PFSK-1 (cell line): ENCODE results near the gene CLASP1.

Experiments used
- FOXP2 ChIP-seq: optimal IDR thresholded peaks from 2 replicates; pipeline ENCODE3; 2011; ENCODE audit warnings: borderline replicate concordance, control low read depth, inconsistent platforms; ENCODE audit not compliant: insufficient read depth; ENCODE audit errors: extremely low read length, extremely low read depth
- POLR2AphosphoS5 ChIP-seq: IDR thresholded peaks from 2 replicates; pipeline ENCODE4 v1.6.1; 2012; ENCODE audit warnings: low read depth, mild to moderate bottlenecking, control low read depth, low read length, moderate library complexity
- REST ChIP-seq, 2 experiments: IDR thresholded peaks; 2 replicates each; pipeline versions ENCODE4 v1.6.1 to v1.8.0; 2011 to 2012; ENCODE audit warnings: low read depth in 2 of 2, low read length in 2 of 2, control low read depth in 1 of 2, inconsistent platforms in 1 of 2, mild to moderate bottlenecking in 1 of 2, moderate library complexity in 1 of 2; ENCODE audit not compliant: insufficient read depth in 1 of 2
- SIN3A ChIP-seq: IDR thresholded peaks from 2 replicates; pipeline ENCODE4 v1.6.1; 2012; ENCODE audit warnings: mild to moderate bottlenecking, low read length, moderate library complexity, borderline replicate concordance; ENCODE audit not compliant: insufficient read depth
- TAF1 ChIP-seq: IDR thresholded peaks from 2 replicates; pipeline ENCODE4 v1.6.1; 2012; ENCODE audit warnings: low read length, control low read depth, borderline replicate concordance; ENCODE audit not compliant: insufficient read depth

The CLASP1 gene

GRCh38 chr2:121576263-121576662 is 73.0 kb downstream of the CLASP1 start:
- TF ChIP-seq TAF1, result no peak
- TF ChIP-seq REST (IDR thresholded peaks at IDR 0.05; ENCODE audit: insufficient read depth in 1 of 2, low read depth in 2 of 2, low read length in 2 of 2), result no peak
- no peak for TF ChIP-seq SIN3A
- TF ChIP-seq FOXP2, result no peak
- no peak for TF ChIP-seq POLR2AphosphoS5

GRCh38 chr2:121575800-121576199 is 73.5 kb downstream of the CLASP1 start:
- no peak for TF ChIP-seq REST (IDR thresholded peaks at IDR 0.05; ENCODE audit: insufficient read depth in 1 of 2, low read depth in 2 of 2, low read length in 2 of 2)
- TF ChIP-seq SIN3A, result no peak
- TF ChIP-seq TAF1, result no peak
- no peak for TF ChIP-seq FOXP2
- TF ChIP-seq POLR2AphosphoS5, result no peak

GRCh38 chr2:121570667-121571055 is 78.6 kb downstream of the CLASP1 start:
- TF ChIP-seq SIN3A, result no peak
- TF ChIP-seq TAF1, result no peak
- TF ChIP-seq FOXP2, result no peak
- no peak for TF ChIP-seq REST (IDR thresholded peaks at IDR 0.05; ENCODE audit: insufficient read depth in 1 of 2, low read depth in 2 of 2, low read length in 2 of 2)
- no peak for TF ChIP-seq POLR2AphosphoS5

- TF ChIP-seq SIN3A (no peak), POLR2AphosphoS5 (no peak), TAF1 (no peak), FOXP2 (no peak), REST (IDR thresholded peaks at IDR 0.05; ENCODE audit: insufficient read depth in 1 of 2, low read depth in 2 of 2, low read length in 2 of 2) (no peak)
Observed at GRCh38 chr2:121570036-121570666, 79.1 kb downstream of the CLASP1 start.

GRCh38 chr2:121567957-121568409 is 81.3 kb downstream of the CLASP1 start:
- TF ChIP-seq TAF1 (no peak), SIN3A (no peak), POLR2AphosphoS5 (no peak), REST (IDR thresholded peaks at IDR 0.05; ENCODE audit: insufficient read depth in 1 of 2, low read depth in 2 of 2, low read length in 2 of 2) (no peak), FOXP2 (no peak)
